ENCODE data around the gene ZNF697.
"Not testable (repeated sequence)": the region's sequence is repeated elsewhere in the genome, so short reads cannot be mapped to it uniquely, and the experiment has no call there.

Gene ZNF697

GRCh38 chr1:119647734-119648619 is at the start of gene ZNF697:
ZNF697 (minus strand) TSS chr1:119648266; CDS start chr1:119626100, 22,166 bp downstream.
- no peak for DNase-seq (ENCODE audit: low read depth in 2 of 2, low spot score in 1 of 2)

DNA sequence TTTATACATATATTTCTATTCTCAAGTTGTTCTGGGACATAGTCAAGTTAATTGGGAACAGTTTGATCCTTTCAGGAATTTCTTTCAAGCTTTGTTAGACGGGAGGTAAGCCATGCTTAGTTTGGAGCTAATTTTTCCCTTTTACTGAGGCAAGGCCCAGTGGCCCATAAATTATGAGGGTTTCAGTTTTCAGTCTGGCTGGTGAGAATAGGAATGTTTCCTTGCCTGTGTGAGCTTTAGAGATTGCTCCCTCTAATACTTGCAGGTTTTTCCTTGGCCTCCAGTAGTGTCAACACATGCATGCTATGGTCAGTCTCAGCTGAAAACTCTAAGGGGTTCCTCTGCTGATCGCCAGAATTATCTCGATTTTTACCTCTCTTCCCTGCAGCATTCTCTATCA is 49.5 kb upstream of the ZNF697 start:
- no peak for DNase-seq (ENCODE audit: low read depth in 2 of 2, low spot score in 1 of 2)

DNA sequence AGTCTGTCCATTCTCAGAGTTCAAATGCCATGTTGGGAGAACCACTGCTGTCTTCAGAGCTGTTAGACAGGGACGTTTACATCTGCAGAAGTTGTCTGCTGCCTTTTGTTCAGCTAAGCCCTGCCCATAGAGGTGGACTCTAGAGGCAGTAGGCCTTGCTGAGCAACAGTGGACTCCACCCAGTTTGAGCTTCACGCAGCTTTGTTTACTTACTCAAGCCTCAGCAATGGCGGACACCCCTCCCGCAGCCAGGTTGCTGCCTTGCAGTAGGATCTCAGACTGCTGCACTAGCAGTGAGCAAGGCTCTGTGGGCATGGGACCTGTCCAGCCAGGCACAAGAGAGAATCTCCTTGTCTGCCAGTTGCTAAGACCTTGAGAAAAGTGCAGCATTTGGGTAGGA is 48.8 kb upstream of the ZNF697 start:
- not testable (repeated sequence) for DNase-seq (ENCODE audit: low read depth in 2 of 2, low spot score in 1 of 2)

GRCh38 chr1:119689511-119689910 is 41.4 kb upstream of the ZNF697 start:
- no peak for DNase-seq (ENCODE audit: low read depth in 2 of 2, low spot score in 1 of 2)

- DNase-seq (ENCODE audit: low read depth in 2 of 2, low spot score in 1 of 2): no peak
Observed at GRCh38 chr1:119688810-119689209, 40.7 kb upstream of the ZNF697 start.

- DNase-seq (ENCODE audit: low read depth in 2 of 2, low spot score in 1 of 2): no peak
Observed at GRCh38 chr1:119687434-119688079, 39.5 kb upstream of the ZNF697 start.

DNA sequence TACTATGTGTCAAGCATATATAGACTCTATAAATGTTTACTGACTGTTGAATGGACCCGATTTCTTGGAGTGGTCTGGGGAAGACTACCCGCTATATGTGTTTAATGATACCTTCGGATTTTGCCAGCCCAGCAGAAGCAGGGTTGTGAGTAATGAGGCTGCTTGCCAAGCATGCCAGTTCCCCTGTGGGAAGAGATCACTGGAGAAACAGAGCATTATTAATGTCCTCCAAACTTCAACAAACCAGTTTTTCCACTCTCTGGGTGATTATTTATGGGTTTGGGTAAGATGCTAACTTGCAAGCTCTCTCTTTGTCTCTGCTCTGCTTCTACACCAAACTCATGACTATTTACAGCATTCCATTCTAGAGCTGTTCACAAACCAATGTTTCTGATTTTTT is 38.6 kb upstream of the ZNF697 start:
- DNase-seq (ENCODE audit: low read depth in 2 of 2, low spot score in 1 of 2): no peak

DNA sequence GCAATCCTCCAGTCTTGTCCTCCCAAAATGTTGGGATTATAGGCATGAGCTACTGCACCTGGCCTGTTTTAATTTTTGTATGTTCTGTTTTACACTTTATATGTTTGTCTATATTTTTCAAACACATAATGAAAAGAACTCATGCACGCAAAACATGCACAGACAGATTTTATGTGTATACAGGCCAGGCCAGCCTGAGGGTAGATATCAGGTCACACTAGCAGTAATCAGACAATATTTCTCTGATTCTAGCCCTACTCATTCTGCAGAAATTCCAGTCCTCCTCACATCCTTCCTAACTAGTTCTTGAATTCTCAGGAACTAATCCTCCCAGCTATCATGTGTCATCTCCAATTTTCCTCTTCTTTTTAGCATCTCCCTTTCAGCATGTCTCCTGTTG is 35.8 kb upstream of the ZNF697 start:
- no peak for DNase-seq (ENCODE audit: low read depth in 2 of 2, low spot score in 1 of 2)

DNA sequence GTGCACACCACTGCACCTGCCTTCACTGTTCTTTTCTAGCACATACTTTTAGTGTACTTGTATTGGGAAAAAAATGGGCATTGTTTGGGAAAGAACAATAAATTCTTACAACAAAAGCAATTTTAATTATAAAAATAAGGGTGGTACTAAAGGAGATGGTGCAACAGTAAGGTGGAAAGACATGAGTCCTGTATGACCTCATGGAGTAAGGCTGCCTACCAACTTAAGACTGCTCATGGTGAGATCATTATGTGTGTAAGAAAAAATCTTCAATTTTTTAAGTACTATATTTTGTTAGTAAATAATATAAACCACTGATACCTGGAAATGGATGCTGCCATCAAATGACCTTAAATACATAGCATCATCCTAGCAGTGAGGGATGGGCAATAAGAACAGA is 34.1 kb upstream of the ZNF697 start:
- no peak for DNase-seq (ENCODE audit: low read depth in 2 of 2, low spot score in 1 of 2)

- no peak for DNase-seq (ENCODE audit: low read depth in 2 of 2, low spot score in 1 of 2)
Observed at GRCh38 chr1:119681560-119681959, 33.5 kb upstream of the ZNF697 start.

GRCh38 chr1:119680723-119681122 is 32.7 kb upstream of the ZNF697 start:
- no peak for DNase-seq (ENCODE audit: low read depth in 2 of 2, low spot score in 1 of 2)

- DNase-seq (ENCODE audit: low read depth in 2 of 2, low spot score in 1 of 2): no peak
Observed at GRCh38 chr1:119680193-119680592, 32.1 kb upstream of the ZNF697 start.

- no peak for DNase-seq (ENCODE audit: low read depth in 2 of 2, low spot score in 1 of 2)
Observed at GRCh38 chr1:119679223-119679622, 31.2 kb upstream of the ZNF697 start.

- no peak for DNase-seq (ENCODE audit: low read depth in 2 of 2, low spot score in 1 of 2)
Observed at GRCh38 chr1:119676571-119677206, 28.6 kb upstream of the ZNF697 start.

DNA sequence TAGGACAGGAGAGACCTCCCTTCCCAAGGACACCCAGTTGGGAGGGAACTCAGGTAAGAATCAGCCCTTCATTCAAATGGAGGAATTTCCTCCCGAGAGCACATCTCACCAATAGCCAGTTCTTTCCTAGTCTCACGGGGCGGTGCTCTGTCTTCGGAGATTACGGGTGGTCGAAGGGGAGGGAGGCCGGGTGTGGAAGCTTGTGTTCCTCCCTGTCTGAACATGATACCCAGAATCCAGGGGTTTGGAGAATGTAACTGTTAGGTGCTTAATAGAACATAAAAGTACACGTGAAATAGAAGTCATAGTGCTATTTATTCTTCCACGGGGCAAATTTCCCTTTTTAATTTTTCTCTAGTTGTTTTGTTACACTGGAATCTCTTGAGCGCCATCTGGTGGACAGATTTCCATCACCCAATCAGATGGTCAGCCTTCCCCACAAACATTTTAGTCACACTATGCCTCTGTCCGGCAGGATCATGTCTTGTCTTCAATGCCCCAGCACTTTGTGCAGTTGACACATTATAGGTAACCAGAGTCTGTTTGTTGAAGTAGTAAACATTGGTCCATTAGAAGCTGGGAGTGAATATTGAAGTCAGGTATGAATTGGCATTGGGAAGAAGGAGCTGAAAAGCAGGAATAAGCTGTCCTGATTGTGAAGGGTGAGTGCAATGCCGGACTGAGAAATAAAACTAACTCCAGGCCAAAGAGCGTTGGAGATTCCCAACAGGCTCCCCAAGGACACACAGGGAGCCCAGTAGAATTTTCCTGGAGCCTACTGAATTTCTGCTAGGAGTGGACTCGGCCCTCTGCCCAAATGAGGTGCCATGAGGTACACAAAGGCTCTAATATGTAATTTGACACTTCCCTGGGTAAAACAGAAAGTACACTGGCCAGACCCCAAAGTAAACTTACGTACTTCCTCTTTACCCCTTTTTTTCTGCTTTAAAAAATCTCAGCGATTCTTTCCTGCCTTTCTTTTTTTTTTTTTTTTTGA is 27.6 kb upstream of the ZNF697 start:
- DNase-seq (ENCODE audit: low read depth in 2 of 2, low spot score in 1 of 2): peak; percentile 15 to 29

DNA sequence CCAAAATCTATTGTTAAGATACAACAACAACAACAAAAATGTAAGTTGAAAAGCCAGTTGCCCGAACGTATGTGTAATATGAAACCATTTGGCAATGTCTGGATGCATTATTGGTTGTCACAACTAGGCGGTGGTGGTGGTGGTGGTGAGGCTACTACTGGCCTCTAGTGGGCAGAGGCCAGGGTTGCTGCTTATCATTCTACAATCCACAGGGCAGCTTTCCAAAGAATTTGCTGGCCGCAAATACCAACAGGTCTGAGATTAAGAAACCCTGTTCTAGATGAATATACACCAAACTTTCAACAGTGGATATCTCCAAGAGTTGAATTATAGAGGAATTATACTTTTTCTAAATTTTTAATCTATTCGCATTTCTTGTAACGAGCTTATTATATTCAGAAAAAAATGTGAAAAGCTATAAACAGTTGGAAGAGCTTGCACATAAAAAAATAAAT is 26.8 kb upstream of the ZNF697 start:
- DNase-seq (ENCODE audit: low read depth in 2 of 2, low spot score in 1 of 2): no peak

DNA sequence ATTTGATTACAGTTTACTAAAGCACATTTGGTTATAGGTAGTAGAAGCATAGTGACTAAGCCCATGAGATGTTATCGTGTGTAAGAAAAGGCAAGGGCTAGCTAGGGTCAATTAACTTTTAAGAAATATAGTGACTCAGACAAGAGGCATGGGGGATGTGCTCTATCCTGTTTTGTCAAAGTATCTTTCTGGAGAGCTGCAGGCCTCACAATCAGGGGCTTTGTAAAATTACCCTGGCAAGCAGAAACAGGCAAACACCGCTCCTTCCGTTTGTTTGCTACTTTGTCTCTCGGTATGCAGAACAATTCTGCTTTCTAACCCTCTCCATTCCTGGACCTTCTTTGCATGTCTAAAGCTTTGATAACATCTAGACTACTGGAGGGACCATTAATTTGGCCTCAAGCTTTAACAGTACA is 26.1 kb upstream of the ZNF697 start:
- no peak for DNase-seq (ENCODE audit: low read depth in 2 of 2, low spot score in 1 of 2)

DNA sequence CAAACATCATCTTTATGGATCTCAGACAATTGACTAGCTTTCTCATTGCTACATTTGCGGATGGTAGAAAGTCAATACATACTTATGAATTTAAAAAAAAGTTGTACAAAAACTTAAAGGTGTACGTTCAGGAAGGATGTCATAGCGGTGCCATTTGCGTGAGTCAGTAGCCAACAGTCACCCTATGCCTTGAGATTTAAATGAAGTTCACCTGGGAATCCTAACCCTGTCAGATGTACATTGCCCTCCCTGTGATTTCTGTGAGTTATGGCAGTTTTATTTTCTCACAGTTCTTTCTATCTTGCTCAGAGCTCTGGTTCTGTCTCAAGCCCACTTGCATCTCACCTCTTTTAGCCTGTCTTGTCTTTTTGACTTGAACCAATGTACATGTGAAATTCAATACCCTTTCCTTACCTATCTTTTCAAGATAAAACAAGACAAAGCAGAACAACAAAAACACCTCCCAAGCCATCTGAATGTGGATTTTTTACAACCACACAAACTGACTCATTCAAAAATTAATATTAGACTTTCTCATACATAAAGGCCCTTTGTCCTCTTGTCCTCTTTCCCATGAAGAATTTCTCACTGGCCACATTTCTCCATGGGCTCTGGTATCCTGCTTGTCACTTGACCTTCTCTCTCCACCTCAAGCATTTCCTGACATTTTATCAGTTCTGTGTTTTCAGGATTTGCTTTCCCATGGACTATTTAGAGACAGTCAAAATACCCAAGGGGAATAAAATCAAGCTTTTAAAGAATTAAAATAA is 25.3 kb upstream of the ZNF697 start:
- no peak for DNase-seq (ENCODE audit: low read depth in 2 of 2, low spot score in 1 of 2)

GRCh38 chr1:119670898-119671297 is 22.8 kb upstream of the ZNF697 start:
- no peak for DNase-seq (ENCODE audit: low read depth in 2 of 2, low spot score in 1 of 2)

DNA sequence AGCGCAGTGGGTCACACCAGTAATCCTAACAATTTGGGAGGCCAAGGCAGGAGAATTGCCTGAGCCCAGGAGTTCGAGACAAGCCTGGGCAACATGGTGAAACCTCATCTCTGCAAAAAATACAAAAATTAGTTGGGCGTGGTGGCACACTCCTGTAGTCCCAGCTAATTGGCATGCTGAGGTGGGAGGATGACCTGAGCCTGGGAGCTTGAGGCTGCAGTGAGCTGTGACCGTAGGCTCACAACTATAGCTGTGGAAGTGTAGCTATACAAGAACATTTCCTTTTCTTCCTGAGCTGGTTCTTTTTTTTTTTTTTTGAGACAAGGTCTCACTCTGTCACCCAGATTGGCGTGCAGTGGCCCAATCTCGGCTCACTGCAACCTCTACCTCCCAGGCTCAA is 19.1 kb upstream of the ZNF697 start:
- no peak for DNase-seq (ENCODE audit: low read depth in 2 of 2, low spot score in 1 of 2)

Measured in stimulated activated CD8-positive, alpha-beta memory T cell treated with anti-CD3 and anti-CD28 coated beads, Interleukin-4, amount 100 ng/mL, for 1 hour (primary cell).